HL-60/S4 (cell line): Measurements from ENCODE around the gene CA6.
"Not testable (repeated sequence)": the region's sequence is repeated elsewhere in the genome, so short reads cannot be mapped to it uniquely, and the experiment has no call there.

Source experiments
- in situ Hi-C: fragments of 300-500 bp; cut with MboI; formaldehyde crosslinking; loops from 2 replicates; pipeline ENCODE4 v1.14.3; 2022; ENCODE audit warnings: low sequenced_read_pairs

Gene CA6

DNA sequence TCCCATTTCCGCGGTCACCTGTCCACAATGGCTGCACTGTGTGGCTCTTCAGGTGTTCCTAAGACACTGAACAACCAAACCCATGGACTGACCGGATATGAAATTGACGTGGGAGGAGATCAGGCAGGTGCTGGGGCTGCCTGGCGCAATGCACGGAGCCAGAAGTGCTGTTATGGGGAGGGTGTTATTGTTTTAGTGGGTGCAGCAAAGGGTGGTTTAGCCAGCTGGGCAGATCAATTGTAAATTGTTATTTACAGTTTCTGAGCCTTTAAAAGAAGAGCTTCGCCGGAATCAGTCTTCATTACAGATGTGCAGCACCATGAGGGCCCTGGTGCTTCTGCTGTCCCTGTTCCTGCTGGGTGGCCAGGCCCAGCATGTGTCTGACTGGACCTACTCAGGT is at the start of gene CA6:
TSS of gene CA6 (plus strand) at position 301 of the 400 bp plus-strand sequence. CDS start at position 320, 19 bp downstream.
- in situ Hi-C loops = no loop called here

- in situ Hi-C loops = not testable (repeated sequence)
These were observed 48.9 kb upstream of the CA6 start for GRCh38 chr1:8896775-8897174.

DNA sequence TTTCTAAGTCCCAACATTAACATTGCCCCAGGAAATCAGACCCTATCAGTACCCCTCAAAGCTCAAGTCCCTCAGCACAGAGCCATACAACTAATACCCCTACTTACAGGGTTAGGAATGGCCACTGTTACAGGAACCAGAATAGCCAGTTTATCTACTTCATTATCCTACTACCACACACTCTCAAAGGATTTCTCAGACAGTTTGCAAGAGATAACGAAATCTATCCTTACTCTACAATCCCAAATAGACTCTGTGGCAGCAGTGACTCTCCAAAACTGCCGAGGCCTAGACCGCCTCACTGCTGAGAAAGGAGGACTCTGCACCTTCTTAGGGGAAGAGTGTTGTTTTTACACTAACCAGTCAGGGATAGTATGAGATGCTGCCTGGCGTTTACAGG is 48.2 kb upstream of the CA6 start:
- in situ Hi-C loops = not testable (repeated sequence)

DNA sequence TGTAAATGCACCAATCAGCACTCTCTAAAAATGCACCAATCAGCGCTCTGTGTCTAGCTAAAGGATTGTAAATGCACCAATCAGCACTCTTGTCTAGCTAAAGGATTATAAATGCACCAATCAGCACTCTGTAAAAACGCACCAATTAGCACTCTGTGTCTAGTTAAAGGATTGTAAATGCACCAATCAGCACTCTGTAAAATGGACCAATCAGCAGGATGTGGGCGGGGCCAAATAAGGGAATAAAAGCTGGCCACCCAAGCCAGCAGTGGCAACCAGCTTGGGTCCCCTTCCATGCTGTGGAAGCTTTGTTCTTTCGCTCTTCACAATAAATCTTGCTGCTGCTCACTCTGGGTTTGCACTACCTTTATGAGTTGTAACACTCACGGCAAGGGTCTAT is 47.2 kb upstream of the CA6 start:
- in situ Hi-C loops = not testable (repeated sequence)

DNA sequence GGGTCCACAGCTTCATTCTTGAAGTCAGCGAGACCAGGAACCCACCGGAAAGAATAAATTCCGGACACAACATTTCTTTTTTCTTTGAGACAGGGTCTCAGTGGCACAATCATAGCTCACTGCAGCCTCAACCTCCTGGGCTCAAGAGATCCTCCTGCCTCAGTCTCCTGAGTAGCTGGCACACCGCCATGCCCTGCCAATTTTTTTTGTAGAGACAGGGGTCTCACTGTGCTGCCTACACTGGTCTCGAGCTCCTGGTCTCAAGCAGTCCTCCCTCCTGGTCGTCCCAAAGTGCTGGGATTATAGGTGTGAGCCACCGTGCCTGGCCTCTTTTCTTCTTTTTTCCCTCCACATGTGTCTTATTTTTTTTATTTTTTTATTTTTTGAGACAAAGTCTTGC is 46.6 kb upstream of the CA6 start:
- in situ Hi-C loops = no loop called here

- in situ Hi-C loops = not testable (repeated sequence)
These were observed 45.0 kb upstream of the CA6 start for GRCh38 chr1:8900684-8901083.

- in situ Hi-C loops = no loop called here
These were observed 42.9 kb upstream of the CA6 start for GRCh38 chr1:8902765-8903164.

- in situ Hi-C loops = no loop called here
These were observed 42.3 kb upstream of the CA6 start for GRCh38 chr1:8903410-8903809.

GRCh38 chr1:8903908-8904650 is 41.6 kb upstream of the CA6 start:
- in situ Hi-C loops = no loop called here

DNA sequence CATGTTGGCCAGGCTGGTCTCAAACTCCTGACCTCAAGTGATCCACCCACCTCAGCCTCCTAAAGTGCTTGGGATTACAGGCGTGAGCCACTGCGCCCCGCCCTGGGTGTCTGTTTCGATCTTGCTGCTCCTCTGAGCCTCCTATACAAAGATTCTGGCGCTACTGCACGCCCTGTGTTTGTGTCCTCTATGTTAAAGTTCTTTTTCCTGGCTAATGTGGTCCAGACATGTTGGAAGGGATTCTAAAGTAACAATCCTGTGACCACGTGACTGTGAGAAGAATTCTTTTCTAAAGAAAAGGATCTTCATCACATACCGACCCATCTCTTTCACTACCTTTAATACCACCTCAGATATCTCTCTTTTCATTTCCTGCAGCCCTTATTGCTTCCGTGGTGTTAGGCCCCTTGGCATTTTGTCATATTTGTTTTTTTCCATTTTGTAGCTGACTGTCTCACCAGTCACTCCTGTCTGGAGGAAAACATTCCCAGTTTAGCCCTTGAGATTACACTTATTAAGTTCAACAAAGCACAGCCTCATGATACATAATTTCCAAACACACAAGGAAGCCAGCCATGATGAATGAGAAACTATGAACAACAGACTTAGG is 40.0 kb upstream of the CA6 start:
- in situ Hi-C loops = no loop called here

GRCh38 chr1:8908388-8909151 is 37.1 kb upstream of the CA6 start:
- in situ Hi-C loops = no loop called here

DNA sequence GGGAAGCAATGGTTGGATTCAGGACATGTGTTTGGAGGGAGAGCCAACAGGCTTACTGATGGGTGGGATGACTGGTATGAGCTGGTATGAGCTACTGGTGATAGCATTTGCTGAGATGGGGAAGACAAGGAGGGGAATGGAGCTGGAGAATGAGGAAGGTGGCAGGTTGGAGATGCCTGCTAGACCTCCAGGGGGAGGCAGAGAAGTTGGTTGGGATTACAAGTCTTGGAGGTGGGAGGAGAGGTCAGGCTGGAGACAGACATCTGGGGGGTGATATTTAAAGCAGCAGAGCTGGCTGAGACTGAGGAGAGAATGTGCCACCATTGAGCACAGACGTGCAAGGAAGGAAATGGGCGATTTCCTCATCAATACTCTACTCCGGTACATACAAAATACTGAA is 35.3 kb upstream of the CA6 start:
- in situ Hi-C loops = no loop called here

DNA sequence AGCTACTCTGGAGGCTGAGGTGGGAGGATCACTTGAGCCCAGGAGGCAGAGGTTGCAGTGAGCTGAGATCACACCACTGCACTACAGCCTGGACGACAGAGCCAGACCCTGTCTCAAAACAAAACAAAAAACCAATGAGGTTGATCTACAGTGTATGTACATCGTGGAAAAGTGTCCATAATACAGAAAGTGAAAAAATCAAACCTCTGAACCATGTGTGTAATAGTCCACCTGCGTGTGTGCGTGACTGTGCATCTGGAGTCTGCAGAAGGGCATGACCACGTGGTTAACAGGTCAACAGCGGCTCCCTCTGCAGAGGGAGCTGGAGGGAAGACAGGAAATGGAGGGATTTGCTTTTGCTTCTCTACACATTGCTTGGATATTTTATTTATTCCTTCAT is 34.8 kb upstream of the CA6 start:
- in situ Hi-C loops = no loop called here

GRCh38 chr1:8911416-8912309 is 34.0 kb upstream of the CA6 start:
- in situ Hi-C loops = no loop called here

DNA sequence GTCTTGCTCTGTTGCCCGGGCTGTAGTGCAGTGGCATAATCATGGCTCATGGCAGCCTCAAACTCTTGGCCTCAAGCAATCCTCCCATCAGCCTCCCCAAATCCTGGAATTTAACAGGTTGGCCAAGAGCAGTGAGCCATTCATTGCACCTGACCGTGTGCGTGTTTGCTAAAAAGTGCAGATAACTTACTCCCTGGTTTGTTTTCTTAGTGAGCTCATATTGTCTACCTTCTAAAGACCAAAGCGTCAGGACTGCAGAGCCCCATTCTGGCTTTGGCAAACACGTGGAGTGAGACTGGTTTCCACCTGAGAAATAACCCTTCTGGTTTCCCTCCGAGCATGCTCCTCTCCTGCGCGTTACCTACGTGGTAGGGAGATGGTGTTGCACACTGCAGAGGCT is 32.2 kb upstream of the CA6 start:
- in situ Hi-C loops = no loop called here

- in situ Hi-C loops = no loop called here
These were observed 31.2 kb upstream of the CA6 start for GRCh38 chr1:8914466-8914865.

DNA sequence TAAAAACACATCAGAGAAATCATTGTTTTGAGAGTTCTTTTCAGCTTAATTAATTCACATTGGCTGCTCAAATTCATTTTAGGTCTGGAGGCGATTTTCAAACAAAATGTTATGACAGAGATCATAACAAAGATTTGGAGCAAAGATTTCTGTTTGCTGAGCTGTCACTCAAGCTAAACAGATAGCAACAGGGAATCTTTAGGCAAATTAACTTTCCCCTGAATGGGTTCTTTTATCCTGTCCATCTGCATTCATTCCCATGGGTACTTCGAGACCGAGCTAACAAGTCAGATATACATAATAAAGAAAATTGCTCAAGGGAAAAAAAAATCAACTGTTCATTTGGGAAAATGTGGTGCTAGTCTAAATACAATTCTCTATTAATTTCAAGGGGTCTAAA is 30.2 kb upstream of the CA6 start:
- in situ Hi-C loops = no loop called here

- in situ Hi-C loops = not testable (repeated sequence)
These were observed 28.1 kb upstream of the CA6 start for GRCh38 chr1:8917536-8917935.

GRCh38 chr1:8922962-8923361 is 22.7 kb upstream of the CA6 start:
- in situ Hi-C loops = no loop called here

DNA sequence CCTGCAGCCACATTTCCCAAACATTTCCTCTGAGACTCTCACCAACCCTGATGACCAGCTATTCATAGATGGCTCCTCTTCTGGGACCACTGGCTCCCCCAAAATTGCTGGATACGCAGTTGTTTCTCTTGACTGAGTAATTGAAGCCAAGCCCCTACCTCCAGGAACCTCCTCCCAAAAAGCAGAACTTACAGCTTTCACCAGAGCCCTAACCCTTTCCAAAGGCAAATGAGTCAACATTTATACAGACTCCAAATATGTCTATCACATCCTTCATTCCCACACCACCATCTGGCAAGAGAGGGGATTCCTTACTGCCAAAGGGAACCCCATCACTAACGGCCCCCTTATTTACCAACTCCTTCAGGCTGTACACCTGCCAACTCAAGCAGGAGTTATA is 20.3 kb upstream of the CA6 start:
- in situ Hi-C loops = no loop called here

GRCh38 chr1:8925960-8926359 is 19.7 kb upstream of the CA6 start:
- in situ Hi-C loops = no loop called here
